IPS-20b (cell line): ENCODE data around the gene PI4K2A.

Experiments
- H3K27ac ChIP-seq: one replicate; pipeline ENCODE4 v1.5.1; 2013; ENCODE audit warnings: low read length
- H3K27me3 ChIP-seq: 2 replicates; pipeline ENCODE4 v1.6.1; 2013; ENCODE audit warnings: mild to moderate bottlenecking, low read length, inconsistent platforms; ENCODE audit not compliant: insufficient read depth
- H3K36me3 ChIP-seq: 2 replicates; pipeline ENCODE4 v1.6.1; 2013; ENCODE audit warnings: low read depth, mild to moderate bottlenecking, inconsistent platforms, low read length, moderate library complexity; ENCODE audit not compliant: insufficient read depth
- H3K4me1 ChIP-seq: 2 replicates; pipeline ENCODE4 v1.6.1; 2013; ENCODE audit warnings: mild to moderate bottlenecking, control low read depth, inconsistent platforms, low read length, moderate library complexity; ENCODE audit not compliant: insufficient read depth
- H3K4me3 ChIP-seq: 2 replicates; pipeline ENCODE4 v1.5.1; 2013; ENCODE audit warnings: mild to moderate bottlenecking, low read length, inconsistent platforms
- H3K9ac ChIP-seq: 2 replicates; pipeline ENCODE4 v1.6.1; 2013; ENCODE audit warnings: low read depth, mild to moderate bottlenecking, inconsistent platforms, low read length, moderate library complexity
- H3K9me3 ChIP-seq: 2 replicates; pipeline ENCODE4 v1.6.1; 2013; ENCODE audit warnings: mild to moderate bottlenecking, low read depth, low read length, inconsistent platforms; ENCODE audit not compliant: insufficient read depth

Gene PI4K2A

DNA sequence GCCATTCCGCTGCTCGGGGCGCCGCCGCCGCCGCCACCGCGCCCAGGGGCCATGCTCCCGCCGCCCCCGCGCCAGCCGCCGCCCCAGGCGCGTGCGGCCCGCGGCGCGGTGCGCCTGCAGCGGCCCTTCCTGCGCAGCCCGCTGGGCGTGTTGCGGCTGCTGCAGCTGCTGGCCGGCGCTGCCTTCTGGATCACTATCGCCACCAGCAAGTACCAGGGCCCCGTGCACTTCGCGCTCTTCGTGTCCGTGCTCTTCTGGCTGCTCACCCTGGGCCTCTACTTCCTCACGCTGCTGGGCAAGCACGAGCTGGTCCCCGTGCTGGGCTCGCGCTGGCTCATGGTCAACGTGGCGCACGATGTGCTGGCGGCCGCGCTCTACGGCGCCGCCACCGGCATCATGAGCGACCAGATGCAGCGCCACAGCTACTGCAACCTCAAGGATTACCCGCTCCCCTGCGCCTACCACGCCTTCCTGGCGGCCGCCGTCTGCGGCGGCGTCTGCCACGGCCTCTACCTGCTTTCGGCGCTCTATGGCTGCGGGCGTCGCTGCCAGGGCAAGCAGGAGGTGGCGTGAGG is 73.4 kb downstream of the PI4K2A start:
- H3K4me3 ChIP-seq: peak overlapping the region; percentile 80
- peaks cover 22% of the 10 kb centered on the region for H3K36me3 ChIP-seq
- H3K27me3 ChIP-seq: no peaks in the 10 kb centered on the region
- H3K4me1 ChIP-seq: peaks cover 24% of the 10 kb centered on the region
- H3K9ac ChIP-seq: peak overlapping the region; percentile 87
- peak overlapping the region; percentile 55 for H3K27ac ChIP-seq
- H3K9me3 ChIP-seq: no peaks in the 10 kb centered on the region

DNA sequence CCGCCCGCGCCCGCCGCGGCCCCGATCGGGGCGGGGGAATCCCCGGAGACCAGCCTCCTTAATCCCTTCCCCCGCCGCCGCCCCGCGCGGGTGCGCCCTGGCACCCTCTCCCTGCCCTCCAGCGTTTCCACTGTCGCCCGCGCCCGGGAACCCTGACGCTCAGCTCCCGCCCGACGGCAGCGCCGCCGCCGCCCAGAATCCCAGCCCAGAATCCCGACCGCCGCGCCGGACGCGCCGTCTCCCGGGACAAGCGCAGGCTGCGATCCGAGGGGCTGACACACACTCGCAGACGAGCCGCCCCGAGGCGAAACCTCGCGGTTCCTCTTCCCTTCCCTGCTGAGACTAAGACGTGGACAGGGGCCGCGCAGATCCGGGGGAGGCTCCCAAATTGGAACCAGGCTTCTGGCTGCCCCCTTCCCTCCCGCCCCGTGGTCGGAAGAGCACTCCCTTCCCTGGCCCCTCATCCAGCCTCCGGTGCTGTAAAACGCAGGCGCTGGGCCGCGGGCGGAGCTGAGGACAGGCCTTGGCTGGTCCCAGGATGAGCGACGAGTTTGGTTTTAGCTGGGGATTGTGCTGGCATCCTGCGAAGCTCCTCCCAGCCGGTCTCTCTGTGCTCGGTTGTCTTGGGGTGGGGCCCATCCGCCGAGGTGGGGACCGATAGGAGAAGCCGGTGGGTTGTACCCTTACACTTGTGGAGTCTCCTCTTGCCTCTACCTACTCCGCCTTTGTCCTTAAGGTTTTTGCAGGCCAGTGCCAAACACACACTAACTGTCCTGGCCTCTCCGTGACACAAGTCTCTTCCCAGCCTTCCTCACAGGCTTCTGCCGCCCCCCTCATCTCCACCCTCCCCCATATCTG is 74.2 kb downstream of the PI4K2A start:
- peak overlapping the region; percentile 87 for H3K9ac ChIP-seq
- H3K27me3 ChIP-seq: no peaks in the 10 kb centered on the region
- peaks cover 28% of the 10 kb centered on the region for H3K4me1 ChIP-seq
- no peaks in the 10 kb centered on the region for H3K9me3 ChIP-seq
- peak overlapping the region; percentile 55 for H3K27ac ChIP-seq
- peak overlapping the region; percentile 80 for H3K4me3 ChIP-seq
- peaks cover 22% of the 10 kb centered on the region for H3K36me3 ChIP-seq

DNA sequence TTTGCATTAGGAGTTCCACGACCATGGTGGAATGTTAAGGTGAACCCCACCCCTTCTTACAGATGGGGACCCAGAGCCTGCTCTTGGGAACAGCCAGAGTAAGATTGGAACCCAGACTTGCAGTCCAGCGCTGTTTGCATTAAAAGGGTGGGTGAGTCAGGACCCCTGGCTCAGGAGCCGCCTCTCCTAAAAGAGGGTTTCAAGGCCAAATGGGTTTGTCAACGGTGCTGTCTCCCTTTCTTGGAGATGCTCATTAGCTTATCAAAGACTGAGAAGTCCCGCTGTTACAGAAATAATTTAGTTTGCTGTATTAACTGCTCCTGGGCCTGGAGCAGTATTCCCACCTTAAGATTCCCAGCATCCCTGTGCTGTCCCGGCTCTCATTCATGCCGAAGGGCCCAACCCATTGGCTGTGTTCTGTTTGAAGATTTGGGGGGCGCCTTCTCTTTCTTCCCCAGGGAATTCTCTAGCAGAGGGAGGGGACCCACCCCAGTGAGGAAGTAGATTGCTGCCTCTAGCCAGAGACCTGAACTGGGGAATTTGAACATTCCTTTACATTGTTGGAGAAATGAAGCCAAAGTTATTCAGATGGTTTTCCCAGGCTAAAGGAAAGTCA is 74.9 kb downstream of the PI4K2A start:
- Histone ChIP-seq H3K9ac (peak overlapping the region; percentile 87; the same call in 1 of the 2 replicates), H3K27me3 (no peaks in the 10 kb centered on the region), H3K27ac (peak overlapping the region; percentile 55), H3K4me1 (peaks cover 29% of the 10 kb centered on the region), H3K9me3 (no peaks in the 10 kb centered on the region), H3K4me3 (peak overlapping the region; percentile 80), H3K36me3 (peaks cover 22% of the 10 kb centered on the region)

DNA sequence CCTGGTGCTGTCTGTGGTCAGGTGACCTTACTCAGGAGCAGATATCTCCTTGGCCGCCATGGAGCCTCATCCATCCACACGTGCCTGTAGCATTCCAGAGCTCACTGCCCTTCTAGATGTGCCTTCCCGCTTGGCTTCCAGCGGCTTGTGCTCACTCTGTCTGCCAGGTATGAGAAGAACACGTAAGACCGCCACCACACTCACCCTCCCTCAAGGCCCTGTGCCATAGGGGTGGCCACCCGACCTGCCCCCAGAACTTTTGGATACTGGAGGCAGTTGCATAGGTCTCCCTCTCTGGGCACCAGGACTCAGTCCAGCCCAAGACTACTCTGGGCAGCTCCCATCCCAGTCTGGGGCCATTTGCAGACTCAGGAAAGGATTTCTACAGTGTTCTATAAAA is 77.2 kb downstream of the PI4K2A start:
- H3K9ac ChIP-seq: no peak overlapping the region
- H3K4me1 ChIP-seq: peaks cover 29% of the 10 kb centered on the region
- no peaks in the 10 kb centered on the region for H3K9me3 ChIP-seq
- no peak overlapping the region for H3K27ac ChIP-seq
- H3K36me3 ChIP-seq: peaks cover 22% of the 10 kb centered on the region
- no peak overlapping the region for H3K4me3 ChIP-seq
- H3K27me3 ChIP-seq: no peaks in the 10 kb centered on the region

DNA sequence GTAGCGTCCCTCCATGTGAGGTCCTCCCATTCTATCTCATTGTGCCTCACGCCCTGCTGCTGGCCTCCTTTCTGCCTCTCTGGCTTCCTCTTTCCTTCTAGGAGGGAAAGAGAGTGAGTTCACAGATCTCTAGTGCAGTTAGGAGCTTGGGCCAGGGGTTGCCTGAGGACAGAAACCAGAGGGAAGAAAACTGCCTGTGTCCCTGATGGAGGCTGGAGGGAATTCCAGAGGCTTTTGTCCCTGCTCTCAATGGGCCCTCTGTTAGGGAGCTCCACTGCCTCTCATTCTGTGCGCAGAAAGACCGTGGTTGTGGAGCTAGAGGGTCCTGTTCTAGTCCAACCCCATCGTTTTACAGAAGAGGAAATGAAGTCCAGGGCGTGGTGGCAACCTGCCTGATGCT is 77.7 kb downstream of the PI4K2A start:
- Histone ChIP-seq H3K4me3 (no peak overlapping the region), H3K4me1 (peaks cover 29% of the 10 kb centered on the region), H3K9ac (no peak overlapping the region), H3K27me3 (no peaks in the 10 kb centered on the region), H3K9me3 (no peaks in the 10 kb centered on the region), H3K27ac (no peak overlapping the region), H3K36me3 (peaks cover 22% of the 10 kb centered on the region)

DNA sequence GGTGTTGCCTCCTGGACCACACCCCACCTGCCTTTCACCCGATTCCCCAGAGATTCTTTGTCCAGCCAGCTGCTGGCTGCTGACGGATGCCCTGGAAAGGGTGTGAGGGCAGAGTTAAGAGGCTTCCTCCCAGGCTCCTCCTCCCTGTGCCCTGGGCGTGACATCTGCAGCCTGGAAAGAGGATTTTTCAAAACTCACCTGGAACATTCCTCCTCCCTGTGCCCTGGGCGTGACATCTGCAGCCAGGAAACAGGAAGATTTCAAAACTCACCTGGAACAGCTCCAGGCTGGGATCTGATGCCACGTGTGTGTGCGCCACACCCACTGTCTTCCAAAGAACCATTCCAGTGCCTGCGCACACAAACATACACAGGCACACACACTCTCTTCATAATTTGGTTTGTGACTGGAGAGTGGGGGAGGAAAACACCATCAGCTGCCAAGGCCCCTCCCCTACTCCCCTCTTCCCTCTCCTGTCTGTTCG is 78.2 kb downstream of the PI4K2A start:
- peaks cover 22% of the 10 kb centered on the region for H3K36me3 ChIP-seq
- H3K27me3 ChIP-seq: no peaks in the 10 kb centered on the region
- peaks cover 29% of the 10 kb centered on the region for H3K4me1 ChIP-seq
- no peak overlapping the region for H3K27ac ChIP-seq
- no peak overlapping the region for H3K4me3 ChIP-seq
- no peak overlapping the region; the same call in 1 of the 2 replicates for H3K9ac ChIP-seq
- no peaks in the 10 kb centered on the region for H3K9me3 ChIP-seq

DNA sequence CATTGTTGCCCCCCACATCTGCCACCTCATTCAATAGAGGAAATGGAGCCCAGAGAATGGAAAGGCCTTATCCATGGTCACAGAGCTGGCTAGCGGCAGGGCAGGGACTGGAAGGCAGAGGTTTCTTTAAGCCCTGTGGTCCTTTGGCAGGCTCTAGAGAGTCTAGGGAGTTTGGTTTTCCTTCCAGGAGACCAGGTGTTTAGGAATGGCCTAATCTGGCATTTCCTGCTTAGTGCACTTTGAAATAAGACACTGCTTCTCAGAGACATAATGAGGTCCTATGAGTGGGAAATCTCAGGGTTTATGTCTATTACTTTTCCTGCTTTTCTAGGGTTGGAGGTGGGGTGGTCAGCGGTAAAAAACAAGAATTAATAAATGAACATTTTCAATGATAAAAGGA is 79.1 kb downstream of the PI4K2A start:
- H3K4me3 ChIP-seq: no peak overlapping the region
- peaks cover 22% of the 10 kb centered on the region for H3K36me3 ChIP-seq
- no peak overlapping the region for H3K27ac ChIP-seq
- peaks cover 29% of the 10 kb centered on the region for H3K4me1 ChIP-seq
- no peaks in the 10 kb centered on the region for H3K27me3 ChIP-seq
- H3K9ac ChIP-seq: no peak overlapping the region; the same call in 1 of the 2 replicates
- no peaks in the 10 kb centered on the region for H3K9me3 ChIP-seq

DNA sequence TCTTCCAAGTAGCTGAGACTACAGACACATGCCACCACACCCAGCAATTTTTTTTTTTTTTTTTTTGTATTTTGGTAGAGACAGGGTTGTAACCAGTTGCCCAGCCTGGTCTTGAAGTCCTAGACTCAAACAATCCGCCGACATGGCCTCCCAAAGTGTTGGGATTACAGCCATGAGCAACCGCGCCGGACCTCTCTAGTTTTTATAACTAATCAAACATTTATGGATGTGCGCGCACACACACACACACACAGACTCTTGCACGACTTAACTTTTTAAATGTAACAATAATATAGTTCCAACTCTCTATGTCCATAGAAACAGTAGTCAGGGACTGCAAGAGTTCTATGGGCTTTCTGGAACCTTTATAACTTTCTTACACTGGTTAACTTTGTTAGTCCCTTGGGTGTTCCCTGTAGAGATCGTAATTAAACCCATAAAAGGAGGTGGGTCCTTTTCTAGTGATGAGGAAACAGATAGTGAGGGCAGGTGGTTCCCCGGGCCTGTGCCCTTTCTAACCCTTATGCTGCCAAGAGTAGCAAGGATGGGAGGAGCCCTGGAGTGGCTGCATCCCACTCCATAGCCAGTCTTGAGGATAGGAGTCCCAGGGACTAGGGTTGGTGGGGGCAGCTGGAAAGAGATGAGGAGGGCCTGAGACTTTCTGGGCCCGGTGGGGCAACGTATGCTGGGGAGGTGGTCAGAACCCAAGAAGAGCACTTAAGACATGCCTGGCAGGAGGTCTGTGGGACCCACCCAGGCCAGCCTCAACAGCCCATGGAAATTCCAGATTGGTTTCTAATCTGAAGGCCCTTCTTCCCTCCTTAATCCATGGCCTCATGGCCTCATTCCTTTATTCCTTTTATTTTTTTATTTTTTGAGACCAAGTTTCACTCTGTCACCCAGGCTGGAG is 81.7 kb downstream of the PI4K2A start:
- Histone ChIP-seq H3K9ac (no peak overlapping the region), H3K27me3 (no peaks in the 10 kb centered on the region), H3K9me3 (no peaks in the 10 kb centered on the region), H3K27ac (no peak overlapping the region), H3K4me1 (peaks cover 18% of the 10 kb centered on the region), H3K36me3 (peaks cover 14% of the 10 kb centered on the region), H3K4me3 (no peak overlapping the region)

DNA sequence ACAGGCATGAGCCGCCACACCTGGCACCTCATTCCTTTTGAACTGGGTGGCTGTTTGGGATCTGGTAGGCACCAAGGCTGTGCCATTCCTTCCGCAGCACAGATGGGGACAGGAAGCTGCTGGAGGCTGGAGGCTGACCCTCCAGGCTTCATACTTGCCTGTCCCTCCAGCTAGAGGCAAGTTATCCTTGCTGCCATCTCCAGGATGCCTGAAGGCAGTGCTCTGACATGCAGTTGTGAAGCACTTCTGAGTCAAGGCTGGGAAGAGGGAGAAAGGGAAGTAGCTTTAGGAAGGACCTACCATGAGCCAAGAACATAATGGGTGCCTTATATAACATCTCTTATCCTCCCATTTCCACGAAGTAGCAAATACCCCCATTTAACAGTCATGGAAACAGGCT is 82.5 kb downstream of the PI4K2A start:
- peaks cover 18% of the 10 kb centered on the region for H3K4me1 ChIP-seq
- no peaks in the 10 kb centered on the region for H3K9me3 ChIP-seq
- H3K36me3 ChIP-seq: peaks cover 5% of the 10 kb centered on the region
- no peak overlapping the region for H3K27ac ChIP-seq
- H3K4me3 ChIP-seq: no peak overlapping the region
- H3K27me3 ChIP-seq: no peaks in the 10 kb centered on the region
- H3K9ac ChIP-seq: no peak overlapping the region

DNA sequence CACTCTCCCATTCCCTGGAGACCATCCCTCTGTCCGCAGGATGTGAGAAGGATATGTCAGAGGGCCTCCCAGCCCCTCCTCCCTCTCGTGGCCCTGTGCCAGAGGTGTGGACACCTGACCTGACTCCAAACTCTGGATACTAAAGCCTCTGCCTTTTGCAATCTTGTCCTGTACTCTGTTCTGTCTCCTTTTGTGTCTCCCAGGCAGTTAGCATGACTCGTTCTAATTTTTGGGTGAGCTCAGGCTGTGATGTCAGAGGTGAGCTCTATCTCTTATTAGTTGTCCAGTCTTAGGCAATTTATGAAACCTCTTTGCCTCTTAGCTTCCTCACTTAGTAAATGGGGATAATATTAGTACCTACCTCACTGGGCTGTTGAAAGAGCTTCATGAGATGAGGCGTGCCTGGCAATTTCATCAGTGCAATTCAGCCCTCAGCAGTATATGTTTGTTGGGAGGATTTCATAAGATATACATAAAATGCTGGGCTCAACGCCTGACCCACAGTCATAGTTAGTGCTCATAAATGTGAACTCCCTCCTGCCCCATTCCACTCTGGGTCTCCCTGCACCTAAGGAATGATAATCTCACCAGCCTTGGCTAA is 84.0 kb downstream of the PI4K2A start:
- H3K27ac ChIP-seq: no peak overlapping the region
- no peaks in the 10 kb centered on the region for H3K9me3 ChIP-seq
- peaks cover 3% of the 10 kb centered on the region; the same call in 1 of the 2 replicates for H3K4me1 ChIP-seq
- H3K27me3 ChIP-seq: no peaks in the 10 kb centered on the region
- no peaks in the 10 kb centered on the region for H3K36me3 ChIP-seq
- H3K4me3 ChIP-seq: no peak overlapping the region
- no peak overlapping the region for H3K9ac ChIP-seq
